Activated CD4-positive, CD25-positive, alpha-beta regulatory T cell treated with anti-CD3 and anti-CD28 coated beads, Interleukin-2, amount 50 U/mL, for 16 hours (primary cell): ENCODE data around the gene C2orf42.
"Not testable (repeated sequence)": the region's sequence is repeated elsewhere in the genome, so short reads cannot be mapped to it uniquely, and the experiment has no call there.

ENCODE experiments used
- DNase-seq: peaks from one replicate; pipeline ENCODE4 v3.0.0-alpha.2; 2020; ENCODE audit warnings: low read depth, low spot score

The C2orf42 gene

GRCh38 chr2:70132244-70133126, 58.3 kb downstream of the C2orf42 start:
- DNase-seq, result peak; percentile 33

- DNase-seq, result not testable (repeated sequence)
Observed at GRCh38 chr2:70131344-70132143, 59.3 kb downstream of the C2orf42 start.

- DNase-seq, result no peak
Observed at GRCh38 chr2:70128005-70128404, 62.8 kb downstream of the C2orf42 start.

- no peak for DNase-seq
Observed at GRCh38 chr2:70126413-70126812, 64.4 kb downstream of the C2orf42 start.

- DNase-seq, result no peak
Observed at GRCh38 chr2:70125498-70125898, 65.3 kb downstream of the C2orf42 start.

- DNase-seq, result no peak
Observed at GRCh38 chr2:70124983-70125480, 65.8 kb downstream of the C2orf42 start.

- DNase-seq, result no peak
Observed at GRCh38 chr2:70123829-70124116, 67.0 kb downstream of the C2orf42 start.

- DNase-seq, result no peak
Observed at GRCh38 chr2:70123051-70123828, 67.6 kb downstream of the C2orf42 start.

- no peak for DNase-seq
Observed at GRCh38 chr2:70122470-70122869, 68.3 kb downstream of the C2orf42 start.

GRCh38 chr2:70121627-70122372, 69.0 kb downstream of the C2orf42 start:
- DNase-seq, result no peak

GRCh38 chr2:70118798-70119454, 71.9 kb downstream of the C2orf42 start:
- no peak for DNase-seq

- DNase-seq, result no peak
Observed at GRCh38 chr2:70116936-70117552, 73.8 kb downstream of the C2orf42 start.

- DNase-seq, result no peak
Observed at GRCh38 chr2:70115646-70116442, 75.0 kb downstream of the C2orf42 start.

GRCh38 chr2:70113359-70114070, 77.3 kb downstream of the C2orf42 start:
- DNase-seq, result no peak

- DNase-seq, result no peak
Observed at GRCh38 chr2:70111752-70112591, 78.8 kb downstream of the C2orf42 start.

GRCh38 chr2:70110397-70110796, 80.4 kb downstream of the C2orf42 start:
- not testable (repeated sequence) for DNase-seq

- not testable (repeated sequence) for DNase-seq
Observed at GRCh38 chr2:70106138-70106537, 84.7 kb downstream of the C2orf42 start.
